Measurements from ENCODE around the gene ZNF587.
"Not testable (repeated sequence)": the region's sequence is repeated elsewhere in the genome, so short reads cannot be mapped to it uniquely, and the experiment has no call there.

The ZNF587 gene

DNA sequence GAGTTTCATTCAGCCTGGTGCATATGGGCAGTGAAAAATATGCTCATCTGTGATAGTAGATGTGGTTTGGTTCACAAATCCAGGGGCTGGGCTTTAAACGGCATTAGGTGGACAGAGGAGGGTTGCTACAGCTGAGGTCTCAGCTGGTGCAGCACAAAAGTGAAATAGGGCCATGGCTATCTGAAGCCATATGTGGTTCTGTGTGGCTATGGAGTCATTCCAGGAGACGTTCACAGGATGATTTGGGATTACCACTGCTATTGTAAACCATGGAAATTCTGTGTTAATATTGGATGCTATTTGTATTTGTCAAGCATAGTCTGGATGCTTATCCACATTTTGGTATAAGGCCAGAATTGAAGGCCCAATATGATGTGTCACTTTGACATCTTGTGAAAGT, 4.5 kb downstream of the ZNF587 start:
- not testable (repeated sequence) for H3K23ac ChIP-seq (ENCODE audit: low read depth, low read length, poor library complexity); H4K8ac ChIP-seq (ENCODE audit: low read depth, low read length); H3K4me3 ChIP-seq (ENCODE audit: low read length in 2 of 2); DNase-seq (ENCODE audit: low spot score); H4K91ac ChIP-seq (ENCODE audit: low read depth, low read length, poor library complexity); H2AFZ ChIP-seq (ENCODE audit: low read length); H3K9ac ChIP-seq (ENCODE audit: low read depth, low read length, poor library complexity); H3K27ac ChIP-seq (replicated peaks; ENCODE audit: low read length); H2BK12ac ChIP-seq (ENCODE audit: low read length); H2AK5ac ChIP-seq (ENCODE audit: low read depth, low read length); H3K18ac ChIP-seq (ENCODE audit: low read length); H3K79me1 ChIP-seq (ENCODE audit: low read depth, low read length); H3K4me2 ChIP-seq (ENCODE audit: insufficient read depth, low read length, poor library complexity, severe bottlenecking); H3K4ac ChIP-seq (ENCODE audit: low read length); H2BK15ac ChIP-seq (ENCODE audit: low read length); H2BK5ac ChIP-seq (ENCODE audit: low read length); H3K27me3 ChIP-seq (ENCODE audit: control insufficient read depth in 3 of 3, insufficient read depth in 3 of 3, low read depth in 1 of 3, low read length in 3 of 3); H3K14ac ChIP-seq (ENCODE audit: low read length); H3K9me3 ChIP-seq (replicated peaks in 1 of 2; ENCODE audit: control insufficient read depth in 2 of 2, insufficient read depth in 1 of 2, low read depth in 1 of 2, low read length in 2 of 2); H2BK120ac ChIP-seq (ENCODE audit: low read depth, low read length)
- Histone ChIP-seq H3K4me1 (ENCODE audit: control insufficient read depth in 2 of 2, insufficient read depth in 1 of 2, low read depth in 1 of 2, low read length in 2 of 2) (peaks cover 8 to 10% of the 10 kb centered on the region in 2 donors), H3K36me3 (replicated peaks in 1 of 2; ENCODE audit: control insufficient read depth in 2 of 2, insufficient read depth in 2 of 2, low read length in 2 of 2) (peaks cover 18 to 69% of the 10 kb centered on the region in 2 donors)
- no CpG with 5 or more reads among the region's 2 CpGs for WGBS, 2 donors (ENCODE audit: extremely low coverage in 2 of 2, insufficient read length in 2 of 2, insufficient replicate concordance in 1 of 2)

DNA sequence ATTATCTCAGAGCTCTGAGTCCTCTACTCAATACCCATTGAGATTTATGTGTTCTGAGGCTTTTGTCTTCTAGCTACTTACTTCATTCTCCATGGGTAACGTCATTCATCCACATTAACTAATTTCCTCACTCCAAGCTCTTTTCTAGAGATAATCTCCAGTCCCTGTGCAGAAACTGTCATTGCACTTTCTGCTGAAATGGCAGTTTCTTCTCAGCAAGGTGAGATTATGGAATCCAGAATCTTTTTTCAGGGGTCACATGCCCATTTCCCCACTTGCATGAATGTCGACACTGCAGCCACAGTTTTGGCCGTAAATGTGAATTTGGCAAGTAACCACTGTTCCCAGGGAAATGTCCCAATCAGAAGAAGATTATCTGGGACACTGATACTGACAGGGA, 12.7 kb downstream of the ZNF587 start:
- not testable (repeated sequence) for H3K4ac ChIP-seq (ENCODE audit: low read length); H4K8ac ChIP-seq (ENCODE audit: low read depth, low read length); H2BK12ac ChIP-seq (ENCODE audit: low read length); H3K9ac ChIP-seq (ENCODE audit: low read depth, low read length, poor library complexity); H3K14ac ChIP-seq (ENCODE audit: low read length); DNase-seq (ENCODE audit: low spot score); H3K23ac ChIP-seq (ENCODE audit: low read depth, low read length, poor library complexity); H3K79me1 ChIP-seq (ENCODE audit: low read depth, low read length); H3K18ac ChIP-seq (ENCODE audit: low read length); H3K4me1 ChIP-seq (ENCODE audit: control insufficient read depth in 2 of 2, insufficient read depth in 1 of 2, low read depth in 1 of 2, low read length in 2 of 2); H2BK120ac ChIP-seq (ENCODE audit: low read depth, low read length); H3K27ac ChIP-seq (replicated peaks; ENCODE audit: low read length); H3K4me3 ChIP-seq (ENCODE audit: low read length in 2 of 2); H2AFZ ChIP-seq (ENCODE audit: low read length); H4K91ac ChIP-seq (ENCODE audit: low read depth, low read length, poor library complexity); H3K4me2 ChIP-seq (ENCODE audit: insufficient read depth, low read length, poor library complexity, severe bottlenecking); H2BK5ac ChIP-seq (ENCODE audit: low read length); H3K27me3 ChIP-seq (ENCODE audit: control insufficient read depth in 3 of 3, insufficient read depth in 3 of 3, low read depth in 1 of 3, low read length in 3 of 3); H2AK5ac ChIP-seq (ENCODE audit: low read depth, low read length); H2BK15ac ChIP-seq (ENCODE audit: low read length)
- whole genome bisulfite sequencing, 2 donors (ENCODE audit: extremely low coverage in 2 of 2, insufficient read length in 2 of 2, insufficient replicate concordance in 1 of 2) = no CpG with 5 or more reads among the region's 3 CpGs
- peaks cover 44 to 93% of the 10 kb centered on the region in 2 donors for H3K36me3 ChIP-seq (replicated peaks in 1 of 2; ENCODE audit: control insufficient read depth in 2 of 2, insufficient read depth in 2 of 2, low read length in 2 of 2)
- peaks cover 4 to 31% of the 10 kb centered on the region in 2 donors for H3K9me3 ChIP-seq (replicated peaks in 1 of 2; ENCODE audit: control insufficient read depth in 2 of 2, insufficient read depth in 1 of 2, low read depth in 1 of 2, low read length in 2 of 2)

DNA sequence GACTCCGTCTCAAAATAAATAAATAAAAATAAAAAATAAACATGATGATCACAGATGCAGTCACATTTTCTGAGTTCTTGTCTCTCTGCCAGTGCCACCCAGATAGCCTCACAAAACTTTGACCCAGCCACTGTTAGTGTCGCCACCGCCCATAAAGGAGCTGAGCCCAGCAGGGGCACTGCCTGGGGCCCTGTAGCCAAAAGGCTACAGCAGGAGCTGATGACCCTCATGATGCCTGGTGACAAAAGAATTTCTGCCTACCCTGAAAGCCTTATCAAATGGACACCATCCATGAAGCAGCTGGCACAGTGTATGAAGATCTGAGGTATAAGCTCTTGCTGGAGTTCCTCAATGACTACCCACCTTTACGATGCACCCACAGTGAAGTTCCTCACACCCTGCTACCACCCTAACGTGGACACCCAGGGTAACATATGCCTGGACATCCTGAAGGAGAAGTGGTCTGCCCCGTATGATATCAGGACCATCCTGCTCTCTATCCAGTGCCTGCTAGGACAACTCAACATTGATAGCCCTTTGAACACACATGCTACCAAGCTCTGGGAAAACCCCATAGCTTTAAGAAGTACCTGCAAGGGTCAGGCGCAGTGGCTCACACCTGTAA, 18.3 kb downstream of the ZNF587 start:
- Histone ChIP-seq H2AFZ (ENCODE audit: low read length) (no peak overlapping the region), H3K4ac (ENCODE audit: low read length) (no peak overlapping the region), H2BK120ac (ENCODE audit: low read depth, low read length) (no peak overlapping the region), H4K91ac (ENCODE audit: low read depth, low read length, poor library complexity) (no peak overlapping the region), H2BK12ac (ENCODE audit: low read length) (no peak overlapping the region), H3K14ac (ENCODE audit: low read length) (no peak overlapping the region), H3K18ac (ENCODE audit: low read length) (no peak overlapping the region), H3K27me3 (ENCODE audit: control insufficient read depth in 3 of 3, insufficient read depth in 3 of 3, low read depth in 1 of 3, low read length in 3 of 3) (no peaks in the 10 kb centered on the region), H3K9ac (ENCODE audit: low read depth, low read length, poor library complexity) (no peak overlapping the region), H3K79me1 (ENCODE audit: low read depth, low read length) (peaks cover 2% of the 10 kb centered on the region), H3K36me3 (replicated peaks in 1 of 2; ENCODE audit: control insufficient read depth in 2 of 2, insufficient read depth in 2 of 2, low read length in 2 of 2) (peaks cover 36 to 93% of the 10 kb centered on the region in 2 donors), H3K4me2 (ENCODE audit: insufficient read depth, low read length, poor library complexity, severe bottlenecking) (no peak overlapping the region), H4K8ac (ENCODE audit: low read depth, low read length) (no peak overlapping the region), H2BK15ac (ENCODE audit: low read length) (no peak overlapping the region), H2BK5ac (ENCODE audit: low read length) (no peak overlapping the region), H3K23ac (ENCODE audit: low read depth, low read length, poor library complexity) (no peak overlapping the region), H3K9me3 (replicated peaks in 1 of 2; ENCODE audit: control insufficient read depth in 2 of 2, insufficient read depth in 1 of 2, low read depth in 1 of 2, low read length in 2 of 2) (peaks cover 23 to 51% of the 10 kb centered on the region in 2 donors), H2AK5ac (ENCODE audit: low read depth, low read length) (no peak overlapping the region), H3K4me3 (ENCODE audit: low read length in 2 of 2) (no peak overlapping the region), H3K27ac (replicated peaks; ENCODE audit: low read length) (no peak overlapping the region), H3K4me1 (ENCODE audit: control insufficient read depth in 2 of 2, insufficient read depth in 1 of 2, low read depth in 1 of 2, low read length in 2 of 2) (no peaks in the 10 kb centered on the region)
- no peak for DNase-seq (ENCODE audit: low spot score)
- WGBS, 2 donors (ENCODE audit: extremely low coverage in 2 of 2, insufficient read length in 2 of 2, insufficient replicate concordance in 1 of 2) = no CpG with 5 or more reads among the region's 7 CpGs

DNA sequence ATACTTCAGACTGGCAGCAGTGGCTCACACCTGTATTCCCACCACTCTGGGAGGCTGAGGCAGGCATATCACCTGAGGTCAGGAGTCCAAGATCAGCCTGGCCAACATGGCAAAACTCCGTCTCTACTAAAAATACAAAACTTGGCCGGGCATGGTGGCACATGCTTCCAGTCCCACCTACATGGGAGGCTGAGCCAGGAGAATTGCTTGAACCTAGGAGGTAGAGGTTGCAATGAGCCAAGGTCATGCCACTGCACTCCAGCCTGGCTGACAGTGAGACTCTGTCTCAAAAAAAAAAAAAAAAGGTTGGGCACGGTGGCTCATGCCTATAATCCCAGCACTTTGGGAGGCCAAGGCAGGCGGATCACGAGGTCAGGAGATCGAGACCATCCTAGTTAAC, 20.0 kb downstream of the ZNF587 start:
- not testable (repeated sequence) for H3K14ac ChIP-seq (ENCODE audit: low read length); H4K8ac ChIP-seq (ENCODE audit: low read depth, low read length); H2AFZ ChIP-seq (ENCODE audit: low read length); H4K91ac ChIP-seq (ENCODE audit: low read depth, low read length, poor library complexity); DNase-seq (ENCODE audit: low spot score); H3K27me3 ChIP-seq (ENCODE audit: control insufficient read depth in 3 of 3, insufficient read depth in 3 of 3, low read depth in 1 of 3, low read length in 3 of 3); H2BK5ac ChIP-seq (ENCODE audit: low read length); H3K4ac ChIP-seq (ENCODE audit: low read length); H2BK12ac ChIP-seq (ENCODE audit: low read length); H3K18ac ChIP-seq (ENCODE audit: low read length); H2BK120ac ChIP-seq (ENCODE audit: low read depth, low read length); H3K23ac ChIP-seq (ENCODE audit: low read depth, low read length, poor library complexity); H3K9ac ChIP-seq (ENCODE audit: low read depth, low read length, poor library complexity); H2AK5ac ChIP-seq (ENCODE audit: low read depth, low read length); H3K4me3 ChIP-seq (ENCODE audit: low read length in 2 of 2); H3K4me1 ChIP-seq (ENCODE audit: control insufficient read depth in 2 of 2, insufficient read depth in 1 of 2, low read depth in 1 of 2, low read length in 2 of 2); H3K27ac ChIP-seq (replicated peaks; ENCODE audit: low read length); H3K4me2 ChIP-seq (ENCODE audit: insufficient read depth, low read length, poor library complexity, severe bottlenecking); H3K79me1 ChIP-seq (ENCODE audit: low read depth, low read length); H2BK15ac ChIP-seq (ENCODE audit: low read length)
- no CpG with 5 or more reads among the region's 6 CpGs for WGBS, 2 donors (ENCODE audit: extremely low coverage in 2 of 2, insufficient read length in 2 of 2, insufficient replicate concordance in 1 of 2)
- peaks cover 40 to 93% of the 10 kb centered on the region in 2 donors for H3K36me3 ChIP-seq (replicated peaks in 1 of 2; ENCODE audit: control insufficient read depth in 2 of 2, insufficient read depth in 2 of 2, low read length in 2 of 2)
- H3K9me3 ChIP-seq (replicated peaks in 1 of 2; ENCODE audit: control insufficient read depth in 2 of 2, insufficient read depth in 1 of 2, low read depth in 1 of 2, low read length in 2 of 2) = peaks cover 34 to 66% of the 10 kb centered on the region in 2 donors

All from neuronal stem cell (in vitro differentiated cells).